T-helper 2 cell treated with Interferon-gamma antibody and Interleukin-4, amounts not matched to agents 5 μg/mL and 100 μg/mL, for 36 hours (primary cell): Measurements from ENCODE around the gene ALKBH4.
"Not testable (repeated sequence)": the region's sequence is repeated elsewhere in the genome, so short reads cannot be mapped to it uniquely, and the experiment has no call there.

Experiments
- DNase-seq: peaks from one replicate; pipeline ENCODE4 v3.0.0; 2021; ENCODE audit warnings: low spot score
- H3K27ac Mint-ChIP-seq: one replicate; pipeline ENCODE4 v1.8.0; 2021; ENCODE audit warnings: mild to moderate bottlenecking, mixed read lengths
- H3K27me3 Mint-ChIP-seq: one replicate; pipeline ENCODE4 v1.8.0; 2021; ENCODE audit warnings: low read depth, mixed read lengths
- H3K36me3 Mint-ChIP-seq: one replicate; pipeline ENCODE4 v1.8.0; 2021; ENCODE audit warnings: low read depth, mixed read lengths
- H3K4me1 Mint-ChIP-seq: one replicate; pipeline ENCODE4 v1.8.0; 2021; ENCODE audit warnings: low read depth, mixed read lengths
- H3K4me3 Mint-ChIP-seq: one replicate; pipeline ENCODE4 v1.8.0; 2022; ENCODE audit warnings: mild to moderate bottlenecking, moderate library complexity, mixed read lengths
- H3K9me3 Mint-ChIP-seq: one replicate; pipeline ENCODE4 v1.8.0; 2021; ENCODE audit warnings: mixed read lengths

The ALKBH4 gene

GRCh38 chr7:102493220-102493935 is 28.7 kb upstream of the ALKBH4 start:
- not testable (repeated sequence) for H3K4me3 Mint-ChIP-seq

GRCh38 chr7:102490529-102491075 is 25.9 kb upstream of the ALKBH4 start:
- not testable (repeated sequence) for H3K36me3 Mint-ChIP-seq, H3K9me3 Mint-ChIP-seq, H3K27me3 Mint-ChIP-seq, H3K4me3 Mint-ChIP-seq, H3K27ac Mint-ChIP-seq, H3K4me1 Mint-ChIP-seq
- peak; percentile 53 for DNase-seq

More at GRCh38 chr7:102493220-102493935, 28.7 kb upstream of the ALKBH4 start:
- not testable (repeated sequence) for H3K4me1 Mint-ChIP-seq, H3K36me3 Mint-ChIP-seq, H3K27ac Mint-ChIP-seq, H3K27me3 Mint-ChIP-seq, H3K9me3 Mint-ChIP-seq, DNase-seq

- not testable (repeated sequence) for H3K27ac Mint-ChIP-seq, H3K4me1 Mint-ChIP-seq, H3K9me3 Mint-ChIP-seq, H3K36me3 Mint-ChIP-seq, H3K27me3 Mint-ChIP-seq, H3K4me3 Mint-ChIP-seq, DNase-seq
Observed at GRCh38 chr7:102484317-102484716, 19.7 kb upstream of the ALKBH4 start.

GRCh38 chr7:102481962-102482361 is 17.3 kb upstream of the ALKBH4 start:
- H3K4me3 Mint-ChIP-seq, H3K36me3 Mint-ChIP-seq, DNase-seq, H3K27ac Mint-ChIP-seq, H3K9me3 Mint-ChIP-seq, H3K27me3 Mint-ChIP-seq, H3K4me1 Mint-ChIP-seq: not testable (repeated sequence)

GRCh38 chr7:102479982-102480637 is 15.4 kb upstream of the ALKBH4 start:
- not testable (repeated sequence) for H3K27me3 Mint-ChIP-seq, H3K27ac Mint-ChIP-seq, H3K4me3 Mint-ChIP-seq, H3K36me3 Mint-ChIP-seq, H3K4me1 Mint-ChIP-seq, H3K9me3 Mint-ChIP-seq
- DNase-seq: peak; percentile 23

GRCh38 chr7:102479209-102479584 is 14.5 kb upstream of the ALKBH4 start:
- H3K9me3 Mint-ChIP-seq, H3K36me3 Mint-ChIP-seq, H3K27me3 Mint-ChIP-seq, DNase-seq, H3K4me3 Mint-ChIP-seq, H3K27ac Mint-ChIP-seq, H3K4me1 Mint-ChIP-seq: not testable (repeated sequence)

- Mint-ChIP-seq H3K27ac (peak within 1 kb of the TSS; percentile 73), H3K4me3 (peak within 1 kb of the TSS; percentile 89)
- H3K36me3 Mint-ChIP-seq, H3K27me3 Mint-ChIP-seq, H3K4me1 Mint-ChIP-seq, H3K9me3 Mint-ChIP-seq: not testable (repeated sequence)
- peak; percentile 86 for DNase-seq
Observed at GRCh38 chr7:102478314-102479208, 13.9 kb upstream of the ALKBH4 start, which contains the start of gene POLR2J. Gene POLR2J, minus strand, starts transcription at chr7:102478922. Its CDS starts 62 bp downstream, at chr7:102478860.

- not testable (repeated sequence) for H3K27me3 Mint-ChIP-seq
Observed at GRCh38 chr7:102474736-102475435, 10.2 kb upstream of the ALKBH4 start.

GRCh38 chr7:102474116-102474515 is 9.5 kb upstream of the ALKBH4 start:
- DNase-seq, H3K9me3 Mint-ChIP-seq, H3K4me1 Mint-ChIP-seq, H3K27ac Mint-ChIP-seq, H3K4me3 Mint-ChIP-seq, H3K27me3 Mint-ChIP-seq: not testable (repeated sequence)
- peaks cover 10% of the 10 kb centered on the region for H3K36me3 Mint-ChIP-seq

More at GRCh38 chr7:102474736-102475435, 10.2 kb upstream of the ALKBH4 start:
- not testable (repeated sequence) for DNase-seq, H3K9me3 Mint-ChIP-seq, H3K4me1 Mint-ChIP-seq, H3K27ac Mint-ChIP-seq, H3K4me3 Mint-ChIP-seq
- H3K36me3 Mint-ChIP-seq: peaks cover 10% of the 10 kb centered on the region

- H3K27me3 Mint-ChIP-seq: no peaks in the 10 kb centered on the region
- DNase-seq: no peak
- H3K36me3 Mint-ChIP-seq: peaks cover 10% of the 10 kb centered on the region
- H3K4me3 Mint-ChIP-seq: no peak overlapping the region
- no peak overlapping the region for H3K27ac Mint-ChIP-seq
- H3K9me3 Mint-ChIP-seq: no peaks in the 10 kb centered on the region
- no peaks in the 10 kb centered on the region for H3K4me1 Mint-ChIP-seq
Observed at GRCh38 chr7:102473271-102473991, 8.8 kb upstream of the ALKBH4 start.

- H3K4me3 Mint-ChIP-seq: no peak overlapping the region
- no peaks in the 10 kb centered on the region for H3K9me3 Mint-ChIP-seq
- no peak for DNase-seq
- no peaks in the 10 kb centered on the region for H3K4me1 Mint-ChIP-seq
- no peaks in the 10 kb centered on the region for H3K27me3 Mint-ChIP-seq
- H3K36me3 Mint-ChIP-seq: peaks cover 10% of the 10 kb centered on the region
- H3K27ac Mint-ChIP-seq: peak overlapping the region; percentile 49
Observed at GRCh38 chr7:102472126-102473041, 7.7 kb upstream of the ALKBH4 start.

GRCh38 chr7:102471791-102472125 is 7.1 kb upstream of the ALKBH4 start:
- H3K4me1 Mint-ChIP-seq: peaks cover 2% of the 10 kb centered on the region
- H3K9me3 Mint-ChIP-seq: no peaks in the 10 kb centered on the region
- DNase-seq: no peak
- H3K27ac Mint-ChIP-seq: peak overlapping the region; percentile 49
- peaks cover 12% of the 10 kb centered on the region for H3K36me3 Mint-ChIP-seq
- no peak overlapping the region for H3K4me3 Mint-ChIP-seq
- H3K27me3 Mint-ChIP-seq: no peaks in the 10 kb centered on the region
